Skeletal muscle cell (primary cell): ENCODE data around the gene BTRC.

Experiments
- DNase-seq: peaks from one replicate; pipeline ENCODE4 v3.0.0-alpha.2; 2010; ENCODE audit warnings: low read depth
- H3K4me3 ChIP-seq: 2 replicates; pipeline ENCODE4 v1.5.1; 2011; ENCODE audit warnings: low read depth, mild to moderate bottlenecking, control low read depth, low read length, moderate library complexity

The BTRC gene

DNA sequence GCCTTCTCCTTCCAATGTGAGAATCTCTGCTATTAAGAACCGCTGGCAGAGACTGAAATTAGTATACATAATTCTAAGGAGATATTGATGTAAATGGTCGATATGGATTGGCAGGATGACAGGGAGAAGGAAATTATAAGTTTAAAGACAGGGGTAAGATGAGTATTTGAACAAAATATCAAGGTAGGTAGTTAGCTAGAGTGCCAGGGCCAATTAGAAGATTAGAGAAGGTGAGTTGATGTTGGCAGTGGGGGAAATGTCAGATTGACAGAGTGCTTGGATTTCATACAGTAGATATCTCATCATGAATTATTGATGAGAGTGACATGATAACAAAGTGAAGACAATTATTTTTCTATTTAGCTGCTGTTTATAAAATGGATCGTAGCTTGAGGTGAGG, 74.1 kb downstream of the BTRC start:
- DNase-seq: no peak
- H3K4me3 ChIP-seq: no peak overlapping the region

DNA sequence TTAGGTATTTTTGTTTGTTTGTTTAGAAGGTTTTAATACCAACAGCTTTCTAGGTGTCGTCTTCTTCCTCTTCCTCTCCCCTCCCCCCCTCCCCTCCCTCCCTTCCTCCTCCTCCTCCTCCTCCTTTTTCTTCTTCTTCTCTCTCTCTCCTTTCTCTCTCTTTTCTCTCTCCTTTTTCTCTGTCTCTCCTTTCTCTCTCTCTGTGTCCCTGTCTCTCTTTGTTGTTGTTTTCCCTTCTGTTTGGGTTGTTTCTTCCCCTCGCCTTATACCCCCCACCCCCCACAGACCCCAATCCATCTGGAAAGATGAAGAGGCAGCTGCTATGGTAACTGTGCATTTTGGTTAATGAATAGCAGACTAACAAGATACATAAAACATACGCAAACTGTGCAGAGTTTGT, 75.5 kb downstream of the BTRC start:
- no peak for DNase-seq
- no peak overlapping the region for H3K4me3 ChIP-seq

DNA sequence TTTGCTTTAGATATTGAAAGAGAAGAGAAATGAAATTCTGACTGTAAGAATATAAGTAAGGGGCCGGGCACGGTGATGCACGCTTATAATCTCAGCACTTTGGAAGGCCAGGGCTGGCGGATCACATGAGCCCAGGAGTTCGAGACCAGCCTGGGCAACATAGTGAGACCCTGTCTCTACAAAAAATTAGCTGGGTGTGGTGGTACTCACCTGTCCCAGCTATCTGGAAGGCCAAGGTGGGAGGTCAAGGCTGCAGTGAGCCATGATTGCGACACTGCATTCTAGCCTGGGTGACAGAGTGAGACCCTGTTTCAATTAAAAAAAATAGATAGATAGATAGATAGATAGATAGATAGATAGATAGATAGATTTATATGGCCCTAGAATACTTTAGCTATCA, 82.3 kb downstream of the BTRC start:
- no peak overlapping the region for H3K4me3 ChIP-seq
- DNase-seq: no peak

DNA sequence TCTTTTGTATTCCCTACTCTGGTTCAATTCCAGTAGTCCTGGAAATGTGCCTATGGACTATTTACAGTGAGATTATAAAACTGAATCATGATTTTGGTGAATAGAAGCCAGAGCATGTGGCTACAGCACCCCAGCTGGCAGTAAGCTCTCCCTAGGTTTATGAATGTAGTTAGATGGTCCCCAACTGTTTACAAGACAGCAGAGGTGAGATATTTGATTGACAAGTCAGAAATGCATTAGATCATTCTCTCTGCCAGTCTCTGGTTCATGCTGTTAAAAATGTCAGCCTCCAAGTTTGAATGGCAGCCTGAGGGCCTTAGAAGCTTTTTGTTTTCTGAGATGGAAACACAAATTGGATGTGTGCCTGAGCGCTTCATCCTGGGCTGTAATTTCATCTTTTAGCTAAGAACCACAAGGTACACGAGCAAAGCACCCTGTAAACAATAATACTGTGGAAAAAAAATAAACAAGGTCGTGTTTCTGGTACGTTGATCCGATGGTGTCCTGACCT, 85.0 kb downstream of the BTRC start:
- no peak for DNase-seq
- no peak overlapping the region for H3K4me3 ChIP-seq

DNA sequence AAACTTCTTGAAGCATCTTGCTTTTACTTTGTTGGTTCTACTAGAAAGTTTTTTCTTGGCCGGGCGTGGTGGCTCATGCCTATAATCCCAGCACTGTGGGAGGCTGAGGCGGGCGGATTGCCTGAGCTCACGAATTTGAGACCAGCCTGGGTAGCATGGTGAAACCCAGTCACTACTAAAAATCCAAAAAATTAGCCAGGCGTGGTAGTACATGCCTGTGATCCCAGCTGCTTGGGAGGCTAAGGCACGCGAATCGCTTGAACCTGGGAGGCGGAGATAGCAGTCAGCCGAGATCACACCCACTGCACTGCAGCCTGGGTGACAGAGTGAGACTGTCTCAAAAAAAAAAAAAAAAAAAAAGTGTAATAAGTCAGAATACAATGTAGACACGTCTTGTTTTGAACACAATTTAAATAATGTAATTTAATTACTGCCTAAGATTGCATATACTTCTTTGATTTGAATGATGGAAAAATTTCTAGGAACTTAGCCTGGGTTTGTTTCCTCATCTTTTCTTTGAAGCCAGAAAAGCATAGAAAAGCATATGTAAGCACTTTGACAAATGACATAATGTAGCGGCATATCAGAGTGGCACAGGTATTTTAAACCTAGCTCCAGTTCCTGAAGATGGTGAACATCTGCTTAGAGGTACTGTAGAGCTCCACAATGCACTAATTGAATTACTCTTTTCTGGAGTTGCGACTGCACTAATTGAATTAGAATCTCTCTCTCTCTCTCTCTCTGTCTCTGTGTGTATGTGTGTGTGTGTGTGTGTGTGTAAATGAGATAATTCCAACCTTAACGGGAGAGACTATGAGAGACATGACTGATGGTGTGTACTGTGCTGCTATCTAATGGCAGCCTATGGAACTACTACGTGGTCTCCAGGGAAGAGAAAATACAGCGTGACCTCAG, 87.8 kb downstream of the BTRC start:
- peak; percentile 51 for DNase-seq
- no peak overlapping the region for H3K4me3 ChIP-seq

DNA sequence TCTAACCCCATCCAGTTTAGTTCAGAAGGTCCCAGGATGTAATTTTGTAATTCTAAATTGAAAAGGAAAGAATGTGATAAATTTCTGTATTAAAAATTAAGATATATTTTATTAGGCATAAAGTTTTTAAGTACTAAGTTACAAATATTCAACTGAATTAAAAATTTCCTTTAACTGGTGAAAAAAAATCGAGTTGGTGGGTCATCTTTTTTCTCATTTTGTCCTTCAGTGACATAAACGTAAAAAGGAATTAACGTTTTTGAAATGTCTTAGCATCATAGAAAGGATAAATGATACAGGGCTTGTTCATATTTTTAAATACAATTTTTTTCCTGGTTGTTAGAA, 88.5 kb downstream of the BTRC start:
- H3K4me3 ChIP-seq: no peak overlapping the region
- DNase-seq: no peak

DNA sequence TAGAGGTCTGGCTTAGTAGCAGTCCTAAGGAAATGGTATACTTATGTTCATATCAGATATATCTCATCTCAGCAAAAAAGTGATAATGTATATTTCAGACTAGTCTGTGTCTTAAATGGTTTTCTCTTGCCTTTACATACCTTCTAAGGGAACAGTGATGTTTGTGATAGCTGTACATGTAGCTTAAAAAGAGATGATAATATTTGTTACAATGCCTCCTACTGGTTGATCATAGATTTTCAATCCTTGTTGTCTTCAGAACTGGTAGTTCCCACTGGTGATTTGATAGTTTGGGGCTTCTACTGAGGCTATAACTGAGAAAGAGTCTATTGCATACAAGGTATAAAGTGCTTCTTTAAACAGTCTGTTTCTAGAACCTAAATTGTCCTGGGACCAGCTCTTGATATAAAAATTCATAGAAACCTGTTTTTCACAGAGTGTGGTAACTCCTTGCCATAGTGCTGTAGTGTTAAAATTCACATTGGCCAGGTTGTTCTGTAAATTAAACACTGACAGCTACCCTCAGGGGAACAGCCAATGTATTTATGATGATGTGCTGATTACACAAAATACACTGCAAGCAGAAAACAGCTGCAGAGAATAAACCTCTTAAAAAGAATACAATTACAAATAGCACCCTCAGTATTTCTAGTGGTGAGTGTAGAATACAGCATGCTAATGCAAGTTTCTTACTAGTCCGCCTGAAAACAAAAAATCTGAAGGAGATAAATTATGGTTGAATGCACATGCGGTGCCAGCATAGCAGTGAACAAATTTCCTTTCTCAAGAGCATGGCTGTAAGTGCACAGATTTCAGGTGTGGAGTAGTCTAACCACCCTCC, 90.3 kb downstream of the BTRC start:
- no peak overlapping the region for H3K4me3 ChIP-seq
- no peak for DNase-seq

DNA sequence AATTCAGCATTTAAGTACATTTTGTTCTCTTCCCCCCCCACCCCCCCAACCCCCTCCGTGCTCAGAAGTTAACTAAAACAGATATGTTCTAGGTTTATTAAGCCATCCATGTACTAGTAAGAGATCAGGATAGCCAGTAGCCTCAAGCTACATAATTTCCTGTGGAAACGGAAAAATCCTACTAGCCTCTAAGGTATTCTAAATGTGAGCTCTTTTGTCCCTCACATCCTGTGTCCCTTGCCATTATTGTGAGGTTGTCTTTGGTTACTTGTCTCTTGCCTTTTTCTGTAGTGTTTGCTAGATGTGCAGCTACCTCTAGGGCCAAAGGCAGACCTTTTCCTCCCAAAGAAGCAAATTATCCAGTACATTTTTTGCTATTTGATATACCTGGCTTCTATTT, 92.1 kb downstream of the BTRC start:
- no peak overlapping the region for H3K4me3 ChIP-seq
- DNase-seq: no peak

DNA sequence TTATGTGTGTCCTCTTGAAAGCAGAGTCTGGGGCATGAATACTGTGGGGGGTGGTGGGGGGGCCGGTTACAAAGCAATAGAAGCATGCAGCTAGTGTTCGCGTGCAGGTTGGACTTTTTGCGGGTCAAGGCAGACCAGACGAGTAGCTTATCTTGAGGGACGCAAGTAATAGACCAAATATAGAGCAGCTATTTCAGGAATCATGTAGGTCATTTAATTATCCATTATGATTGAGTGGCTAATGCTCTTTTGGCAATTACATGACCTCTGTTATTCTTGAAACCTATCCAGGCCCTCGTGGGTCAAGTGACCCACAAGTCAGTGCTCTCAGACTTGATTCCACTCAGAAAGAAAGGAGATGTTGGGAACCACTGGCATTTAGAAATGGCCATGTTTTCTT, 93.0 kb downstream of the BTRC start:
- no peak for DNase-seq
- no peak overlapping the region for H3K4me3 ChIP-seq

DNA sequence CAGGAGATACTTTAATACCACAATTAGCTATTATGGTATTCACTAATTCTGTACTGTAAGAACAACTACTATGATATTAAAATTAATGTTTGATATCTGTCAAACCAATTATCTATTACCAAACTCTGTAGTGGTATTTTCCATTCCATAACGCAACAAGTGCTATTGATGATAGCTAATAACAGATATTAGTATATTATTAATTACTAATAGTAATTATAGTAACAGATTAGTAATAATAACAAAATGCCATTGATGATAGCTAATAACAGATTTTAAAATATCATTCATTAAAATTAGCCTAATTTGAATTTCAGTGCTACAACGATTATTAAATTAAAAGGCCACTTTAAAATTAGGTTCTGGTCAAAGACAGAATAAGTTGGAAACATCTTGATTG, 93.5 kb downstream of the BTRC start:
- H3K4me3 ChIP-seq: no peak overlapping the region
- no peak for DNase-seq

DNA sequence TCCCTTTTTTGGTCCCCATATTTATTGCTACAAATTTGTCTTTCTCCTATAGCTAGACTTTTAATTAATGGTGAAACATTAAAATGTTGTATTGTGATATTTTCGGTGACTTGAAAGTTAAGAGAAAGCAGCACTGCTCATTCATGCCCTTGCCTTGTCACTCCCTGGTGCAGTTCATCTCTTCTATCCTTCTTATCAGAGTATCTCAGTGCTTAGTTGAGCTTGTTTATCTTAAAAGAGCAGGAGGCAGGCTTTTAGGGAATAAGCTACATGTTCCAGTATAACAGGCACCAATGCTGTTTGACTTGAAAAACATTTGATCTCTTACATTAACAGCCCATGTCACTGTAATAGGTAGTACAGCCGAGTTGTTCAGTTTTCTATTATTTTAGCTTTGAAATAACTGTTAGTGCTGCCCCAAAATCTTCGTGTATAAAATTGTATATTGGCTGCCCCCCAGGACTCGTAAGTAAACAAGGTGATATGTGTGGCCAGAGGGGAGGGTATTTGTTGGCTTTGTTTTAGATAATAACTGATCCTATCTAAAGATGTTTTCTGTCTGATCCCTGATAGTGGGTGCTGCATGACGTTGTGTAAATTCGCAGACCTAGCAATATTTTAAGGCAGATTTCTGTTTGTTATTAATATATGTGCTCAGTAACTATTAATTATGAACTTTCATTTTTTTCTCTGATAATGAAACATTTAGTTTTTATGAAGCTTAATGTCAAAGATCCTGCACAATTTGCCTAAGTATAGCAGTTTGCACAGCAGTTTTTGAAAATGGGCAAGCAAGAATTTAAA, 96.5 kb downstream of the BTRC start:
- no peak overlapping the region for H3K4me3 ChIP-seq
- no peak for DNase-seq

DNA sequence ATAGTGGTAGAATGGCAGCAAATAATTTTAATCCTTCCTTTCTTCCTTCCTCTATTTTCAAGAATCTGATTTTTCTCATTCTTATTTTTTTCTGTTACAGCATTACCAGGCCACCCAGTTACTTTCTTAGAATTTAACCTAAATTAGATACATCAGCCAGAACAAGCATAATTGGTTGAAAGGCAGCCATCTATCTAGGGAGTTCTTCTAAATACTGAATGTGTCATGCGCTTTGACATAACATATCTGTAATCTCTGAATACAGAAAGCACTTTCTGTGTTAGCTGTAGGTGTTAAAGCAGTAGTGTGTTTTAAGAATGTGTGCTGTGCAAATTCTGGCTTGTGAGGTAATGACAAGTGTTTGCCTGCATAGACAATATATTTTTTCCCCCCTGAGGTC, 97.3 kb downstream of the BTRC start:
- DNase-seq: no peak
- H3K4me3 ChIP-seq: no peak overlapping the region

DNA sequence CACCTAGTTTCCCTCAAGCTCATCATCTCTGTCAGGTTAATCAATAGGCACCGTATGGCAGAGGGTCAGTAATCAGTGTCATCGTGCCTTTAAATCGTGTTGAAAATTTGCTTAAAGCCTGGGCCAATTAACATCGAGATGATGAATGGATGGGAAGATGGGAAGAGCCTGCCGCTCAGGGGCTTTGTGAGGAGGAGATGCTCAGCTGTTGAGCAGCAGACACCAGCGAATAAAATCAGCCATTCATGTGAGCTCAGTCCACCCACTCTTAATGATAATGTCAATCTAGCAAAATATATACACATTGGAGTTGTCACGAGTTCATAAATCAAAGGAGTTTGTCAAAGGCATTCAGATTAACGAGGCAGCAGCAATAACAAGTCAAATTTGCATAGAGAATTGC, 97.7 kb downstream of the BTRC start:
- H3K4me3 ChIP-seq: no peak overlapping the region
- DNase-seq: no peak

DNA sequence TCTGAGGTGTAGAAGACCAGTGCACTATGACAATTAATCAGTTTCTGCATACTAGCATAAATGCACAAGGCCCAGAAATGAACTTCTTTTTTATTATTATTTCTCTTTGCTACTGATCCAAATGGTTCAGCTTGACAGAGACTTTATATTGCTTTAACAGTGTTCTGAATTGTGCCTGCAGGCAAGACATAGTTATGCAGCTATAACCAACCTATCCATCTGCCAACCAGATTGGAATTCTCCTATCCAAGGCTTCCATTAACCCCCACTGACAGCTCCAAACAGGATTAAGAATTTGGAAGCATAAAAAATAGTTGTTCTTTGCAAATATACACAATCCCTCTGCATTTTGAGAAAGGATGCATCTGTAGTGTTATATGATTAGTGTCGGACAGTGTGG, 98.2 kb downstream of the BTRC start:
- H3K4me3 ChIP-seq: no peak overlapping the region
- DNase-seq: no peak

DNA sequence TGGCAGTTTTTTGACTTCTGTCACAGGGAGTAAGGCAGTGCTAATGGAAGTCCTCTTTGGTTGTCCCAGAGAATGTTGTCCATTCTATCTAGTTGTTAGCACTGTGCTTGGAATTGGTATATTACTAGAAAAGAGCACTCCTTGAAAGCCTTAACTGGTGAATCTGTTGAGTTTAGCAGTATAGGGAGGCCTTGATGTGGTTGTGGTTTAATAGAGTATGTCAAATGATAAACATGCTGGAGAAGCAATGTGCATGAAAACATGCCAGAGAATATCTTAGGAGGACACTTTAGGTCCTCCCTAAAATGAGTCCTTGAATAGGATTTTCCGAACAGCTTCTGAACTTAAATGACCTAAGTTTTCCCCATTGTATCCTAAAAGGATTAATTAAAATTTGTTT, 98.6 kb downstream of the BTRC start:
- H3K4me3 ChIP-seq: no peak overlapping the region
- DNase-seq: no peak

DNA sequence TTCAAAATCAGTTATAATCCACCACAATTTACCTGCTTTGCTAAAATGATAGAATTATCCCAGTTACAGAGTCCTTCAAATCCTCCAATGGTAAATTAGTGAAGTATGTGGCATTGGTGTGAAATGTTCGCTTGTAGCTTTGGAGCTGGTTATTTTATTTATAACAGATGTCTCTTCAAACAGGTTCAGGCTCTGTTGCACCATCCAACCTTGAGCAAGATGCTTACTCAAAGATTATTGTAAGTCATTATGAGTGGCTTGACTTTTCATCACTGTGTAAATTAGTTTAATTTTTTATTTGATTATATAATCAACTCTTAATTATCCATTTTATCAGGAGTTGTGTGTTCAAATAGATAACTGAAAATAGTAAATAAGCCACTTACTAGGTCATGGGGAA, 99.4 kb downstream of the BTRC start:
- no peak overlapping the region for H3K4me3 ChIP-seq
- DNase-seq: no peak

DNA sequence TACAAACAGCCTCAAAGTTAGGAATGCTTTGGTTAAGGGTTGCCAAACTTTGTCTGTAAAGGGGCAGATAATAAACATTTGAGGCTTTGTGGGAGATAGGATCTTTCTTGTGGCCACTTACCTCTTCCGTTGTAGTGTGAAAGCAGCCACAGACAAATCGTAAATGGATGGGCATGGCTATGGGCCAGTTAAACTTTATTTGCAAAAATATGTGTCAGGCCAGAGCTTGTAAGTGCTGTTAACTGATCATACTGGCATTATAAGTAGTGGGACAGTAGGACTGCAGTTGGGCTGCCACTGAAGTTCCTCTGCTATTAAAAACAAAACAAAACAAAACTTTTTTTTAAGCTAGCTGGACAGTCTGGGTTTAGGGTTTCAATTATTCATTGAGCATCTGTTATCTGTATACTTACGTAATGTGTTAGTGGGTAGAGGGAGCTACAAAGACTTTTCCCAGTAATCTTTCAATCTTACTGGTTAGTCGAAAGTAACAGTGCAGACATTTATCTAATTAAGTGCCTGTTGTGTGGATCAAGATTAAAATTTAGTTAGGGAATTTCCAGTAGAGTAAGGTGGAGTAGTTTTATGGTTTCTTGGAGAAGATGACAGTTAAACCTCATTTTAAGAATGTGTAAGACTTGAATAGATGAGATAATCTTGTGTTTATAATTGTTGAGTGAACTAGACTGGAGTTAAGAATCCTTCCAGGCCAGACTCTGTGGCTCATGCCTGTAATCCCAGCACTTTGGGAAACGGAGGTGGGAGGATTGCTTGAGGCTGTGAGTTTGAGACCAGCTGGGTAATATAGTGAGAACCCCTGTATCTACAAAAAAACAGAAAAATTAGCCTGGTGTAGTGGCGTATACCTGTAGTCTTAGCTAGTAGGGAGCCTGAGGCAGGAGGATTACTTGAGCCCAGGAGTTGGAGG, 100.1 kb downstream of the BTRC start:
- DNase-seq: no peak
- no peak overlapping the region for H3K4me3 ChIP-seq

DNA sequence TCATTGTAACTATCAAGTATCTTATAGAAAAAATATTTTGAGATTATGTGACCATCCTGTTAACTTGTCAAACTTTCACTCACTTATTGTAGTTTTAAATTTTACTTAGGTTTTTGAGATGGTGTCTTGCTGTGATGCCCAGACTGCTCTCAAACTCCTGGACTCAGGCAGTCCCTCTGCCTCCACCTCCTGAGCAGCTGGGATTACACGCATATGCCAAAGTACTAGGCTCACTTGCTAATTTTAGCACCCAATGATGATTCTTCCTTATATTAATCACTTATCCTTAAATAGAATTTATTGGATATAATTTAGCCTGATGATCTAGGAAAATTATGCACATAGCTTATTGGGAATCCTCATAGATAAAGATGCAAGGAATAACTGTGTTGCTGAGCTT, 104.9 kb downstream of the BTRC start:
- no peak for DNase-seq
- no peak overlapping the region for H3K4me3 ChIP-seq

DNA sequence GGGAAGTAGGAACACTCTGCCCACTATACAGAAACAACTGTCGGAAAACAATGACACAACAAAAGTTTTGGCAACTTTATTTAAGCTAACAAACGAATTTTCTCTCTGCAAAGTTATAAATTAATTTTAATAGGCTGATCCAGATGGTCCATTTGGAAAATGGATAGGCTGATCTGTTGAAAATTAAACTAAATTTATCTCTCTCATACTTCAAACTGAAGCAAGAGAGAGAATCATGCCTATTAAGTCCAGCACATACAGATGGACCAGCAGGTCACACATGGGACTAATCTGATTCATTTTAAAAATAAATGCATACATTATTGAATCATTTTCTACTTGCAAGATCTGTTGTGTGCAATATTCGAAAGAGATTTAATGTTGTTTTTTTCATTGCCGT, 110.1 kb downstream of the BTRC start:
- DNase-seq: no peak
- H3K4me3 ChIP-seq: no peak overlapping the region
